IMR-90 (cell line): Measurements from ENCODE around the gene PDXK. TPM values are rescaled to one million over a fixed set of nuclear protein-coding genes. Genes with fewer than 3 reads are reported as not detected.

Experiments
- ATAC-seq: fragments of 200-7000 bp; cut with Tn5 transposase; 2 replicates; pipeline ENCODE4 v1.9.1; 2020; ENCODE audit warnings: low read depth, mild to moderate bottlenecking, moderate library complexity
- BruUV-seq: library from RNA; stranded (reverse); fragments of 400-500 nt; replicated peaks from 2 replicates; lab custom pipeline; 2021; lab: Mats Ljungman, UMichigan
- CTCF ChIA-PET: fragments of 300-600 bp; formaldehyde crosslinking; extraction: SDS; loops from one replicate; lab custom pipeline; 2021; ENCODE audit warnings: antibody characterized with exemption; lab: Yijun Ruan, JAX
- POLR2A ChIA-PET: fragments of 300-600 bp; sonication (Branson Sonifier 250); formaldehyde crosslinking; loops from one replicate; lab custom pipeline; 2022; ENCODE audit warnings: antibody characterized with exemption; ENCODE audit not compliant: unreplicated experiment; lab: Charles Lee
- DNase-seq: peaks from one replicate; pipeline ENCODE4 v3.0.0; 2013
- H2AFZ ChIP-seq: replicated peaks from 2 replicates; pipeline ENCODE3; 2013; ENCODE audit warnings: low read length, mild to moderate bottlenecking; ENCODE audit not compliant: poor library complexity
- H2AK5ac ChIP-seq: 2 replicates; pipeline ENCODE4 v1.6.1; 2013; ENCODE audit warnings: low read depth, low read length, inconsistent platforms
- H2AK9ac ChIP-seq: replicated peaks from 2 replicates; pipeline ENCODE3; 2013; ENCODE audit warnings: mild to moderate bottlenecking, low read depth, low read length, moderate library complexity; ENCODE audit not compliant: poor library complexity
- H2BK120ac ChIP-seq: 2 replicates; pipeline ENCODE4 v1.6.1; 2013; ENCODE audit warnings: low read depth, low read length, inconsistent platforms
- H2BK15ac ChIP-seq: 3 replicates; pipeline ENCODE4 v1.6.1; 2013; ENCODE audit warnings: low read depth, low read length, inconsistent platforms
- H2BK20ac ChIP-seq: 2 replicates; pipeline ENCODE4 v1.6.1; 2013; ENCODE audit warnings: low read depth, mild to moderate bottlenecking, inconsistent platforms, low read length, moderate library complexity
- H2BK5ac ChIP-seq: 2 replicates; pipeline ENCODE4 v1.6.1; 2013; ENCODE audit warnings: mild to moderate bottlenecking, low read depth, low read length, inconsistent platforms; ENCODE audit not compliant: poor library complexity, severe bottlenecking
- H3K14ac ChIP-seq: replicated peaks from 2 replicates; pipeline ENCODE4 v1.6.1; 2013; ENCODE audit warnings: low read depth, low read length, inconsistent platforms
- H3K18ac ChIP-seq: 2 replicates; pipeline ENCODE4 v1.6.1; 2013; ENCODE audit warnings: low read depth, low read length, control low read depth
- H3K23ac ChIP-seq: 2 replicates; pipeline ENCODE4 v1.6.1; 2013; ENCODE audit warnings: low read depth, low read length, inconsistent platforms
- H3K27ac ChIP-seq: 2 replicates; pipeline ENCODE4 v1.5.1; 2013; ENCODE audit warnings: mild to moderate bottlenecking, control low read depth, low read length; ENCODE audit not compliant: insufficient read depth
- H3K27me3 ChIP-seq: 2 replicates; pipeline ENCODE4 v1.6.1; 2013; ENCODE audit warnings: low read length; ENCODE audit not compliant: control insufficient read depth, insufficient read depth
- H3K36me3 ChIP-seq: 2 replicates; pipeline ENCODE4 v1.6.1; 2013; ENCODE audit warnings: low read length, mixed read lengths; ENCODE audit not compliant: control insufficient read depth, insufficient read depth
- H3K4ac ChIP-seq: 2 replicates; pipeline ENCODE4 v1.6.1; 2013; ENCODE audit warnings: low read depth, low read length, inconsistent platforms
- H3K4me1 ChIP-seq: 2 replicates; pipeline ENCODE4 v1.6.1; 2013; ENCODE audit warnings: low read length, mixed read lengths; ENCODE audit not compliant: control insufficient read depth, insufficient read depth
- H3K4me2 ChIP-seq: 2 replicates; pipeline ENCODE4 v1.6.1; 2013; ENCODE audit warnings: low read depth, mild to moderate bottlenecking, control low read depth, low read length, moderate library complexity
- H3K4me3 ChIP-seq: 2 replicates; pipeline ENCODE4 v1.5.1; 2013; ENCODE audit warnings: low read depth, mild to moderate bottlenecking, control low read depth, low read length, moderate library complexity; ENCODE audit not compliant: insufficient read depth
- H3K56ac ChIP-seq: 2 replicates; pipeline ENCODE4 v1.6.1; 2013; ENCODE audit warnings: low read length, inconsistent platforms; ENCODE audit not compliant: insufficient read depth; ENCODE audit errors: extremely low read depth
- H3K79me1 ChIP-seq, 2 experiments: 2 replicates each; pipeline ENCODE4 v1.6.1; 2013; ENCODE audit warnings: low read length in 2 of 2, inconsistent platforms in 1 of 2, low read depth in 1 of 2
- H3K9ac ChIP-seq: 2 replicates; pipeline ENCODE4 v1.6.1; 2013; ENCODE audit warnings: low read depth, low read length, control low read depth
- H3K9me1 ChIP-seq: 2 replicates; pipeline ENCODE4 v1.6.1; 2013; ENCODE audit warnings: low read length, inconsistent platforms; ENCODE audit not compliant: insufficient read depth
- H3K9me3 ChIP-seq: 2 replicates; pipeline ENCODE4 v1.6.1; 2013; ENCODE audit warnings: low read length; ENCODE audit not compliant: control insufficient read depth, insufficient read depth
- H4K20me1 ChIP-seq: 2 replicates; pipeline ENCODE4 v1.6.1; 2013; ENCODE audit warnings: low read length, inconsistent platforms; ENCODE audit not compliant: insufficient read depth
- H4K5ac ChIP-seq: 2 replicates; pipeline ENCODE4 v1.6.1; 2013; ENCODE audit warnings: mild to moderate bottlenecking, low read depth, low read length, control low read depth
- H4K8ac ChIP-seq, 2 experiments: 2 replicates each; pipeline ENCODE4 v1.6.1; 2013; ENCODE audit warnings: low read depth in 2 of 2, low read length in 2 of 2, control low read depth in 1 of 2, inconsistent platforms in 1 of 2
- H4K91ac ChIP-seq: 2 replicates; pipeline ENCODE4 v1.6.1; 2013; ENCODE audit warnings: low read depth, low read length, inconsistent platforms; ENCODE audit not compliant: insufficient read depth
- BHLHE40 ChIP-seq: fragments of 150-350 bp; IDR thresholded peaks from 2 replicates; pipeline ENCODE4 v1.6.1; 2016; ENCODE audit warnings: mild to moderate bottlenecking, low read depth, low read length
- CEBPB ChIP-seq: IDR thresholded peaks from 2 replicates; pipeline ENCODE4 v1.6.1; 2012; ENCODE audit warnings: low read depth, low read length, improper control_type of control experiment
- CHD1 ChIP-seq: IDR thresholded peaks from 2 replicates; pipeline ENCODE4 v1.6.1; 2012; ENCODE audit warnings: low read depth, low read length, improper control_type of control experiment
- CTCF ChIP-seq: conservative IDR thresholded peaks from 2 replicates; pipeline ENCODE4 v1.5.1; 2012; ENCODE audit warnings: mild to moderate bottlenecking, low read depth, low read length, improper control_type of control experiment
- FOS ChIP-seq: fragments of 150-350 bp; IDR thresholded peaks from 2 replicates; pipeline ENCODE4 v1.6.1; 2016; ENCODE audit warnings: low read depth, low read length
- MAFK ChIP-seq: IDR thresholded peaks from 2 replicates; pipeline ENCODE4 v1.6.1; 2012; ENCODE audit warnings: low read depth, low read length, improper control_type of control experiment
- MAZ ChIP-seq: IDR thresholded peaks from 2 replicates; pipeline ENCODE4 v1.6.1; 2012; ENCODE audit warnings: low read depth, mild to moderate bottlenecking, low read length, improper control_type of control experiment, moderate library complexity, borderline replicate concordance
- MXI1 ChIP-seq: IDR thresholded peaks from 2 replicates; pipeline ENCODE4 v1.6.1; 2012; ENCODE audit warnings: low read depth, mild to moderate bottlenecking, low read length, moderate library complexity, borderline replicate concordance
- NFE2L2 ChIP-seq: fragments of 150-350 bp; IDR thresholded peaks from 2 replicates; pipeline ENCODE4 v1.6.1; 2016; ENCODE audit warnings: low read depth, mild to moderate bottlenecking, low read length
- POLR2A ChIP-seq: IDR thresholded peaks from 2 replicates; pipeline ENCODE4 v1.6.1; 2012; ENCODE audit warnings: mild to moderate bottlenecking, low read depth, low read length
- RAD21 ChIP-seq: IDR thresholded peaks from 2 replicates; pipeline ENCODE4 v1.6.1; 2012; ENCODE audit warnings: low read length, improper control_type of control experiment
- RCOR1 ChIP-seq: IDR thresholded peaks from 2 replicates; pipeline ENCODE4 v1.6.1; 2012; ENCODE audit warnings: mild to moderate bottlenecking, low read length, improper control_type of control experiment; ENCODE audit not compliant: insufficient replicate concordance
- RFX5 ChIP-seq: IDR thresholded peaks from 2 replicates; pipeline ENCODE4 v1.8.0; 2012; ENCODE audit warnings: low read depth, mild to moderate bottlenecking, low read length, moderate library complexity
- SMC3 ChIP-seq: fragments of 150-350 bp; IDR thresholded peaks from 2 replicates; pipeline ENCODE4 v1.6.1; 2016; ENCODE audit warnings: low read depth, mild to moderate bottlenecking, antibody characterized with exemption, low read length, moderate library complexity
- USF2 ChIP-seq: fragments of 150-350 bp; IDR thresholded peaks from 2 replicates; pipeline ENCODE4 v1.6.1; 2017; ENCODE audit warnings: mild to moderate bottlenecking, antibody characterized with exemption, low read length, low read depth
- WGBS, 2 experiments: methylation state at CpG; one replicate each; pipeline versions ENCODE4 v1.1.5 to v1.1.7; 2013; ENCODE audit warnings: missing lambda C conversion rate in 2 of 2; ENCODE audit not compliant: insufficient read length in 1 of 2; ENCODE audit errors: extremely low coverage in 2 of 2; 5-methylcytosine and 5-hydroxymethylcytosine counted together
- dilution Hi-C: fragments of 300-500 bp; cut with HindIII; formaldehyde crosslinking; loops from one replicate; pipeline ENCODE4 v1.14.3; 2018; ENCODE audit warnings: low sequenced_read_pairs; ENCODE audit not compliant: unreplicated experiment
- in situ Hi-C: fragments of 300-500 bp; cut with MboI; formaldehyde crosslinking; loops from 3 replicates; pipeline ENCODE4 v1.14.3; 2019; ENCODE audit warnings: low sequenced_read_pairs, inconsistent platforms, mixed read lengths
- intact Hi-C: fragments of 100-400 bp; cut with micrococcal nuclease; formaldehyde crosslinking; loops from 2 replicates; pipeline ENCODE4 v1.10.0; 2022
- polyA plus RNA-seq, 3 experiments: library from polyadenylated mRNA; depleted of rRNA; stranded (reverse); fragments of >200 nt; gene quantifications; 2 replicates each; pipeline ENCODE4 v1.2.3, GENCODE V29; 2012; ENCODE audit warnings: low replicate concordance in 1 of 3
- total RNA-seq: library from RNA; depleted of rRNA; stranded (reverse); fragments of >200 nt; gene quantifications from 2 replicates; pipeline ENCODE4 v1.2.3, GENCODE V29; 2012
- TF ChIP-seq, protein P1 (sequence below): fragments of 150-350 bp; IDR thresholded peaks from 2 replicates; pipeline ENCODE4 v1.6.1; 2016; ENCODE audit warnings: low read depth, mild to moderate bottlenecking, low read length, moderate library complexity, borderline replicate concordance

Gene PDXK
- total and polyA plus RNA-seq, 2 of the 4 experiments (the other 2 are of a cell fraction), result 155 to 312 TPM

- POLR2A ChIA-PET, result no interaction called here
- peaks cover 14% of the 10 kb centered on the region for H3K36me3 ChIP-seq
Measured at GRCh38 chr21:43769325-43769958, 50.5 kb downstream of the PDXK start.

More at GRCh38 chr21:43769325-43769958, 50.5 kb downstream of the PDXK start:
- Histone ChIP-seq H4K91ac (no peak overlapping the region), H3K9ac (no peak overlapping the region), H3K9me3 (no peaks in the 10 kb centered on the region), H3K4me3 (no peak overlapping the region), H3K4me2 (no peak overlapping the region), H2BK5ac (no peak overlapping the region), H2BK20ac (no peak overlapping the region), H4K5ac (no peak overlapping the region), H3K18ac (no peak overlapping the region), H3K79me1 (peaks cover 0 to 14% of the 10 kb centered on the region in 2 experiments; a peak in 3 of 4 replicates), H2AK9ac (no peak overlapping the region), H3K27ac (no peak overlapping the region), H3K56ac (no peak overlapping the region), H4K20me1 (peaks cover 6% of the 10 kb centered on the region; the same call in 1 of the 2 replicates), H3K4me1 (peaks cover 14% of the 10 kb centered on the region), H3K9me1 (peaks cover 13% of the 10 kb centered on the region), H3K23ac (no peak overlapping the region), H2BK120ac (no peak overlapping the region), H4K8ac (no peak overlapping the region; a peak in 1 of 4 replicates), H3K27me3 (no peaks in the 10 kb centered on the region), H2AFZ (no peak overlapping the region), H2AK5ac (no peak overlapping the region), H2BK15ac (no peak overlapping the region), H3K14ac (no peak overlapping the region), H3K4ac (no peak overlapping the region)
- ATAC-seq (no peak), DNase-seq (no peak)
- CTCF ChIA-PET, result no interaction called here
- in situ Hi-C loops, result no loop called here
- dilution Hi-C loops, result no loop called here
- 93% methylated on average over 5 of the region's 11 CpGs; no CpG with 5 or more reads in 1 of the 2 experiments for WGBS, 2 experiments
- no TSS peak for BruUV-seq
- TF ChIP-seq MAZ (no peak), BHLHE40 (no peak), POLR2A (no peak), CTCF (no peak), USF2 (no peak), MAFK (no peak), RFX5 (no peak), CHD1 (no peak), SMC3 (no peak), FOS (no peak), CEBPB (no peak), RCOR1 (no peak), NFE2L2 (no peak), MXI1 (no peak), RAD21 (no peak)
- TF ChIP-seq, protein P1, sequence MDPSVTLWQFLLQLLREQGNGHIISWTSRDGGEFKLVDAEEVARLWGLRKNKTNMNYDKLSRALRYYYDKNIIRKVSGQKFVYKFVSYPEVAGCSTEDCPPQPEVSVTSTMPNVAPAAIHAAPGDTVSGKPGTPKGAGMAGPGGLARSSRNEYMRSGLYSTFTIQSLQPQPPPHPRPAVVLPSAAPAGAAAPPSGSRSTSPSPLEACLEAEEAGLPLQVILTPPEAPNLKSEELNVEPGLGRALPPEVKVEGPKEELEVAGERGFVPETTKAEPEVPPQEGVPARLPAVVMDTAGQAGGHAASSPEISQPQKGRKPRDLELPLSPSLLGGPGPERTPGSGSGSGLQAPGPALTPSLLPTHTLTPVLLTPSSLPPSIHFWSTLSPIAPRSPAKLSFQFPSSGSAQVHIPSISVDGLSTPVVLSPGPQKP, result no peak
- intact Hi-C loops, result no loop called here
